MM.1S (cell line): ENCODE results near the gene SLC27A2.

Source experiments
- DNase-seq: peaks from one replicate; pipeline ENCODE4 v3.0.0-alpha.2; 2015
- H2AFZ ChIP-seq: fragments of 300-600 bp; sonication (generic); 2 replicates; pipeline ENCODE4 v1.6.0; 2016; ENCODE audit warnings: antibody characterized with exemption, low read length
- H3F3A ChIP-seq: fragments of 300-600 bp; sonication (generic); 2 replicates; pipeline ENCODE4 v1.6.1; 2016; ENCODE audit warnings: mild to moderate bottlenecking, antibody characterized with exemption, low read length, moderate library complexity, mixed read lengths; ENCODE audit not compliant: insufficient read depth
- H3K27ac ChIP-seq: fragments of 300-600 bp; sonication (generic); 2 replicates; pipeline ENCODE4 v1.5.1; 2016; ENCODE audit warnings: mild to moderate bottlenecking, low read length
- H3K27me3 ChIP-seq: fragments of 300-600 bp; sonication (generic); replicated peaks from 2 replicates; pipeline ENCODE4 v1.6.0; 2016; ENCODE audit warnings: low read length; ENCODE audit not compliant: insufficient read depth
- H3K36me3 ChIP-seq: fragments of 300-600 bp; sonication (generic); replicated peaks from 2 replicates; pipeline ENCODE4 v1.6.1; 2016; ENCODE audit warnings: mild to moderate bottlenecking, low read length, mixed read lengths; ENCODE audit not compliant: insufficient read depth
- H3K4me1 ChIP-seq: fragments of 300-600 bp; sonication (generic); 2 replicates; pipeline ENCODE4 v1.6.1; 2016; ENCODE audit warnings: low read length, mixed read lengths
- H3K4me2 ChIP-seq: fragments of 300-600 bp; sonication (generic); 2 replicates; pipeline ENCODE4 v1.6.0; 2016; ENCODE audit warnings: low read depth, low read length
- H3K4me3 ChIP-seq: fragments of 300-600 bp; sonication (generic); 2 replicates; pipeline ENCODE4 v1.5.1; 2016; ENCODE audit warnings: low read length, mixed read lengths
- H3K79me2 ChIP-seq: fragments of 300-600 bp; sonication (generic); 2 replicates; pipeline ENCODE4 v1.6.1; 2016; ENCODE audit warnings: mixed run types, low read length, mixed read lengths
- H3K9ac ChIP-seq: fragments of 300-600 bp; sonication (generic); 2 replicates; pipeline ENCODE4 v1.6.1; 2016; ENCODE audit warnings: low read length, mixed read lengths
- H3K9me2 ChIP-seq: fragments of 300-600 bp; sonication (generic); replicated peaks from 2 replicates; pipeline ENCODE4 v1.6.1; 2016; ENCODE audit warnings: mild to moderate bottlenecking, low read length, mixed read lengths; ENCODE audit not compliant: insufficient read depth
- H3K9me3 ChIP-seq: fragments of 300-600 bp; sonication (generic); replicated peaks from 2 replicates; pipeline ENCODE4 v1.6.1; 2016; ENCODE audit warnings: mild to moderate bottlenecking, low read length, mixed read lengths; ENCODE audit not compliant: insufficient read depth
- H4K20me1 ChIP-seq: fragments of 300-600 bp; sonication (generic); 2 replicates; pipeline ENCODE4 v1.6.1; 2016; ENCODE audit warnings: mild to moderate bottlenecking, low read length, moderate library complexity, mixed read lengths; ENCODE audit not compliant: insufficient read depth
- CTCF ChIP-seq: fragments of 300-600 bp; sonication (generic); IDR thresholded peaks from 2 replicates; pipeline ENCODE4 v1.5.1; 2016; ENCODE audit warnings: antibody characterized with exemption, low read length, mixed read lengths
- EZH2 ChIP-seq: fragments of 300-600 bp; sonication (generic); optimal IDR thresholded peaks from 2 replicates; pipeline ENCODE3; 2017; ENCODE audit warnings: low read depth, mild to moderate bottlenecking, antibody characterized with exemption, low read length, mixed read lengths
- EZH2phosphoT487 ChIP-seq: fragments of 300-600 bp; sonication (generic); IDR thresholded peaks from 2 replicates; pipeline ENCODE4 v1.6.1; 2018; ENCODE audit warnings: antibody characterized with exemption, low read length

SLC27A2 gene

GRCh38 chr15:50225057-50225456 is 43.1 kb downstream of the SLC27A2 start:
- DNase-seq: no peak
- Histone ChIP-seq H3K9me3 (no peaks in the 10 kb centered on the region), H3K27ac (no peak overlapping the region), H3K79me2 (no peaks in the 10 kb centered on the region), H3K27me3 (no peaks in the 10 kb centered on the region), H3K36me3 (no peaks in the 10 kb centered on the region; the same call in 1 of the 2 replicates), H3K9me2 (no peaks in the 10 kb centered on the region), H3F3A (no peaks in the 10 kb centered on the region), H4K20me1 (no peaks in the 10 kb centered on the region), H3K4me3 (no peak overlapping the region), H2AFZ (no peak overlapping the region), H3K4me1 (no peaks in the 10 kb centered on the region), H3K9ac (no peak overlapping the region), H3K4me2 (no peak overlapping the region)
- TF ChIP-seq CTCF (no peak), EZH2phosphoT487 (no peak), EZH2 (no peak)

- Histone ChIP-seq H3K9me3 (no peaks in the 10 kb centered on the region), H3K79me2 (no peaks in the 10 kb centered on the region), H3K4me1 (no peaks in the 10 kb centered on the region), H3K36me3 (no peaks in the 10 kb centered on the region; the same call in 1 of the 2 replicates), H3K9ac (no peak overlapping the region), H3K27ac (no peak overlapping the region), H3K4me2 (no peak overlapping the region), H4K20me1 (no peaks in the 10 kb centered on the region), H3F3A (no peaks in the 10 kb centered on the region), H3K27me3 (no peaks in the 10 kb centered on the region), H3K4me3 (no peak overlapping the region), H2AFZ (no peak overlapping the region), H3K9me2 (no peaks in the 10 kb centered on the region)
- DNase-seq: no peak
- TF ChIP-seq EZH2 (no peak), EZH2phosphoT487 (no peak), CTCF (no peak)
These were observed 43.9 kb downstream of the SLC27A2 start for GRCh38 chr15:50225938-50226337.

- no peak for DNase-seq
- Histone ChIP-seq H3K79me2 (no peaks in the 10 kb centered on the region), H4K20me1 (no peaks in the 10 kb centered on the region), H3K9me2 (no peaks in the 10 kb centered on the region), H3K36me3 (no peaks in the 10 kb centered on the region; the same call in 1 of the 2 replicates), H3K4me3 (no peak overlapping the region), H3K9me3 (no peaks in the 10 kb centered on the region), H3K27ac (no peak overlapping the region), H3F3A (no peaks in the 10 kb centered on the region), H3K9ac (no peak overlapping the region), H2AFZ (no peak overlapping the region), H3K4me1 (no peaks in the 10 kb centered on the region), H3K4me2 (no peak overlapping the region), H3K27me3 (no peaks in the 10 kb centered on the region)
- TF ChIP-seq EZH2 (no peak), CTCF (no peak)
These were observed 45.1 kb downstream of the SLC27A2 start for GRCh38 chr15:50227076-50227475.
